IPS-15b (cell line): ENCODE results near the gene ZDHHC1.

Experiments used
- H3K27me3 ChIP-seq: one replicate; pipeline ENCODE4 v1.6.1; 2013; ENCODE audit warnings: low read length; ENCODE audit not compliant: control insufficient read depth, insufficient read depth
- H3K36me3 ChIP-seq: one replicate; pipeline ENCODE4 v1.6.1; 2013; ENCODE audit warnings: low read length; ENCODE audit not compliant: control insufficient read depth, insufficient read depth
- H3K4me1 ChIP-seq: one replicate; pipeline ENCODE4 v1.6.1; 2013; ENCODE audit warnings: mild to moderate bottlenecking, low read length; ENCODE audit not compliant: control insufficient read depth, insufficient read depth
- H3K4me3 ChIP-seq: one replicate; pipeline ENCODE4 v1.5.1; 2013; ENCODE audit warnings: low read depth, low read length
- H3K9ac ChIP-seq: one replicate; pipeline ENCODE4 v1.6.1; 2013; ENCODE audit warnings: low read depth, mild to moderate bottlenecking, low read length
- H3K9me3 ChIP-seq: one replicate; pipeline ENCODE4 v1.6.1; 2013; ENCODE audit warnings: mild to moderate bottlenecking, low read length; ENCODE audit not compliant: control insufficient read depth, insufficient read depth

ZDHHC1 gene

DNA sequence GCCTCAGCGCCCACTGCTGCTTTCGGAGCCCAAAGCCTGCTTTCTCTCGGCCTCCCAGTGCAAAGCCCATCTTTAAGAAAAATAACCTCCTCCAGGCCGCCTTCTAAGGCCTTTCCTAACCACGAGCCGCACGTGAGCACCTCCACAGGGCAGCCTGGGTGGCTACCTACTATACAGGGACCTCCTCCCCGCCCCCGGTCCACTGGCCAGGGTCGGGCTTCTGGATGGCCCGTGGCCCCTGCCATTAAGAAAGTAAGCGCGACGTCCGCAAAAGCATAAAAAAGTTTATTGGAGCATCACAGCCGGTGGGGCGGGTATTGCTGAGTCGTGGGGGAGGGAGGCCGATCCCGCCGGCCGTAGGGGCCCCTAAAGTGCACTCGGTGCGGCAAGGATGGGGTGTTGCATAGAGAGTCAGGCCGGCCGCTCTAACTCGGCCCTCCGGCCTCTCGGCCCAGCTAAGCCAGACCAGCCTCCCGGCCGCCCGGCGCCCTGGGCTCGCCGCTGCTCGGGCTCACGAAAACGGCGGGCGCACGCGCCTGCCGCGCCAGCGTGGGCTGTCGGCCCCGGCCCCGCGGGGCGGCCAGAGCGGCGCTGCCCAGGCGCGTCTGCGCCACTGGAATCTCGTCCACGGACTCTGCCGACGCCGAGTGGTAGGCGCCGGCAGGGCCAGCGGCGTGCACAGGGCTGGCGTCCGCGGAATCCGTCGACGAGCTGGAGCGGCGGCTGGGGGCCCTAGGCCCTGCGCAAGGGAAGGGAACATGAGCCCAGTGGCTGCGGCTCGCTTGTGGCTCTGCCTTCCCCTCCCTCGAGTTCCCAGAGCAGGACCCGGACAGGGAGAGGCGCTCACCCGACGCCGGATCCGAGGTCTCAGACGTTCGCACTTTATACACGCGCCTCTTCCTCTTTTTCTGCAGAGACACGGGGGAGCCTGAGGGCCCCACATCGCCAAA lies 21.8 kb downstream of the ZDHHC1 start:
- Histone ChIP-seq H3K27me3 (peaks cover 45% of the 10 kb centered on the region), H3K4me3 (peak overlapping the region; percentile 59), H3K4me1 (peaks cover 12% of the 10 kb centered on the region)

DNA sequence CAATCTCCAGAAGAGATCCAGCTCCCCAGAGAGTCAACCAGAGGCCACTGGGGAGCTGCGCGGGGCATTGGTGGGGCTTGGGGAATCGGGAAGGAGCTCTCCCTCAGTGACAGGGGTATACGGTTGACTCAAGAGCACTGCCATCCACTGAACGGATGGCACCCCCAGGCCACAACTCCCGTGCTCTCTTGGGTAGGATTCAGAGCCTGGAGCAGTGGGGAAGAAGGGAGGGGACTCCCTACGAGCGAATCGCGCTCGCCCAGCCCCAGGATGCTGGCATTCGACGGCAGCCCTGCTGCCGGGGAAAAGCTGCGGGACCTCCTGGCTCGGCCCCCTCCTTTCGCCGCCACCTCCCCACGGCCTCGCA lies 22.5 kb downstream of the ZDHHC1 start:
- Histone ChIP-seq H3K9me3 (no peaks in the 10 kb centered on the region), H3K4me1 (peaks cover 12% of the 10 kb centered on the region), H3K27me3 (peaks cover 43% of the 10 kb centered on the region), H3K9ac (no peak overlapping the region), H3K4me3 (peak overlapping the region; percentile 59), H3K36me3 (no peaks in the 10 kb centered on the region)

More for the DNA sequence above, 21.8 kb downstream of the ZDHHC1 start:
- Histone ChIP-seq H3K36me3 (no peaks in the 10 kb centered on the region), H3K9ac (no peak overlapping the region), H3K9me3 (no peaks in the 10 kb centered on the region)

DNA sequence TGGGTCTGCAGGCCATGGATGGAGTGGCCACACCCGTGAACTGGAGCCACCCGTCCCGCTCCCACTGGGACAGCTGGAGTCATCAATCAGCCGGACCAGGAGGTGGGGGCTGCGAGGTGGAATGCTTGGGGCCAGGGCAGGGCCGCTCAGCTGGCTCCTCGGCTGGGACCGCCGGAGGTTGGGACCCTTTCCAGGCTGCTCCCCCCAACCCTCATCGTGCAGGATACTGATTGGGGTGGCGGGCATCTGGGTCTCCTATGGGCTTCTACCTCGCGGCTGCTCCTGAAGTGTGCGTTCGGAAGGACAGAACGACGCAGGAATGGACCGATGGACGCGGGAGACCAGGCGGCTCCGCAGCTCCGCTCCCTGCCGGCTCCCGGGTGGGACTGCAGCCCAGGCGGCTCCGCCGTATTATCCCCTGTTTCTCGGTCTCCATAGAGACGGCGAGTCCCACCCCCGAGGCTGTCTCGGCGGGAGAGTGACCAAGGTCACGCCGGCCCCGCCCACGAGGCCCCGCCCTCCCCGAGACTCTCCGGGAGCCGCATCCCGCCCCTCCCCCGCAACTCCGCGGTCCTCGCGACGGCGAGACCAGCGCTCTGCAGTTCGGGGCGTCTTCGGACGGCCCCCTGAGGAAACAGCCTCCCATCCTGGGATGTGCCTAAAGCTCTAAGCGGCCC lies 23.0 kb downstream of the ZDHHC1 start, which contains the start of gene TPPP3:
TSS of gene TPPP3 (minus strand) at position 388 of the 677 bp plus-strand sequence. CDS start 2,387 bp downstream, outside the sequence.
- Histone ChIP-seq H3K9ac (no peak within 1 kb of the TSS), H3K4me3 (peak within 1 kb of the TSS; percentile 59)

DNA sequence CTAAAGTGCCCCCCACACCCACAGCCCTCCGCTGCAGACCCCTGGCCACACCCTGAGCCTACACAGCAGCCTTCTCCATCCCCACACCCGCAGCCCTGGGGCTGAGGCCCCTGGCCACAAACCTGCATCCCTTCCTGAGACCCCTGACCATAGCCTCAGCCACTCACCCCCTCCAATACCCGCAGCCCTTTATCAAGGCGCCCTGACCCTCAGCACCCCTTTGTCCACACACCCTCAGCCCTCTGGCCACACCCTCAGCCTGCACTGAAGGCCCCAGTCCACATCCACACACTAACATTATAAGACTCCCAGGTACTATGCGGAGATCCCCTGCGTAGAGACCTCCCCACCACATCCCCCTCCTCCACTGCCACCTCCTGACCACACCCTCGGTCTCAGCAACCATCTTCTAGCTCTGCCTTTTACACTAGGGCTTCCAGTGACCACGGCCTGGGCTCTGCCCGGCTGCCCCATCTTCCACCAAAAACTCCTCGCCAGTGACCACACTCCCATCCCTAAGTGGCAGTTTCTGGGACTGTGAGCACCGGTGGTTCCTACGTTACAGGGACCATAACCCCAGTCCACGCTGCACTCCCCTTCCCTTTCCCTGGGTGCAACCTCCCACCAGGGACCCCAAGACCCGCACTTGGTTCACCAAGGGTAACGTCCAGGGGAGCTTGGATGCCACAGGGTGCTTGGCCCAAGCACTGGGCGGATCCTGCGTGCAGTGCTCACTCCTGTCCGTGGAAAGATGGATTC lies 23.8 kb downstream of the ZDHHC1 start:
- Histone ChIP-seq H3K4me3 (peak overlapping the region; percentile 59), H3K4me1 (peaks cover 12% of the 10 kb centered on the region), H3K36me3 (no peaks in the 10 kb centered on the region), H3K9ac (no peak overlapping the region), H3K27me3 (peaks cover 37% of the 10 kb centered on the region), H3K9me3 (no peaks in the 10 kb centered on the region)

More for the DNA sequence above, 23.0 kb downstream of the ZDHHC1 start, which contains the start of gene TPPP3:
- Histone ChIP-seq H3K9me3 (no peaks in the 10 kb centered on the region), H3K27me3 (peaks cover 38% of the 10 kb centered on the region), H3K36me3 (no peaks in the 10 kb centered on the region), H3K4me1 (peaks cover 12% of the 10 kb centered on the region)

DNA sequence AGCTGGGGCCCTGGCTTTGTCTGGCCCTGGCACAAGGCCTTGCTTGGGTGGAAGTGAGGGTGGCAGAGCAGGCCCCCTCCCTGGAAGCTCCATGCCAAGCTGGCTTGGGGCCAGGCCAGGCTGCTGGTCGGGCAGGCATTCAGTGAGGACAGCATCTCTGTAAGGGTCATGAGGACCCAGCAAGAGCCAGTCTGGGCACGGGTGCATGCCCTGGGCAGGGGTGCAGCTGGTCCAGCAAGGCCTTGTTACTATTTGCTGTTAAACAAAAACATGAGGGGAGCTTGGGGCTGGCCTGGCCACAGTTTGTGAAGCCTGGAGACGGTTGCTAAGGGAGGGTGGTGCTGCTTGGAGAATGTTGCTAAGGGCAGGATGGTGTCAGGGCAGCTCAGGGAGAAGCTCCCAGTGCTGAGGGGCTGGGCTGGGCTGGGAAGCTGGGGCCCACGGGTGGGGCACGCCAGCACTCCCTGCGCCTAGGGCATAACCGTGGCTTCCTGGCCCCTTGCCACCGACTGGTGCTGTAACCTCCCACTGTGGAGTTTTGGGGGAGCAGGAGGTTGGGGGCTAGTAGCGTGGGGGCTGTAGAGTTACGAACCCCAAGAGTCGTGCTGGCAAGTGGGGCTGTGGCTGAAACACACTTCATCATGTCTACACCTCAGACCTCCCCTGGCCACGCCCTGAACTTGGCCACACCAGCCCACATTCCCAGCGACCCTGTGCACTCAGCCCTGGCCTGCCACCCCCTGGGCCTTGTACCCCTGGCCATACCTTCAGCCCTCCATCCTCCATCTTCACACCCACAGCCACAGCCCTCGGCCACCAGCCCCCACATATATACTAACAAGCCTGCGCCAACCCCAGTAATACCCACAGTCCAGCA lies 24.6 kb downstream of the ZDHHC1 start:
- Histone ChIP-seq H3K36me3 (no peaks in the 10 kb centered on the region), H3K4me3 (no peak overlapping the region), H3K9ac (no peak overlapping the region), H3K9me3 (no peaks in the 10 kb centered on the region), H3K27me3 (peaks cover 37% of the 10 kb centered on the region), H3K4me1 (peaks cover 11% of the 10 kb centered on the region)

DNA sequence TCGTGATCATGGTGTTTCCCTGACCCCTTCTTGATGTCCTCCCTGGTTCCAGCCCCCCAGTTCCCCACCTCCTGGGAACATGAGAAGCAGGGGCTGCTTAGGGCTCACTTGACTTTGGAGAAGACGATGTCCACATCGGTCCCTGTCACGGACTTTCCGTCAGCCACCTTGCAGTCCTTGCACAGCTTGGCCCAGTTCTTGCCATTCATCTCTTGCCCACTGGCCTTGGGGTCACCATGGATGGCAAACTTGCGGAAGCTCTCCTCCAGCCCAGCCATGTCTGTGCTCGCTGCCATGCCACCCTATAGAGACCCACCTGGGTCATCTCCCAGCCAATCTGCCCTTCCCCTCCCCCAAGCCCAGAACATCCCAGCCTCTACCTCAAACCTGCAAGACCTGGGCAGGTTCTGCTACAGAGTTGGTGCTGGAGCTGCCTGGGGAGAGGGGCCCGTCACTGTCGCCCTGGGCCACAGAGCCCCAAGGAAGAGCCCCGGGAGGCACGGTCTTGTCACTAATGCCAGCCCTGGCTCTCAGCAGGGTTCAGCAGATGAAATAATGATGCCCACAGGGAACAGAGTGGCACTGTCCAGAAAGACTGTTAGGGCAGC lies 25.4 kb downstream of the ZDHHC1 start:
- no peaks in the 10 kb centered on the region for H3K9me3 ChIP-seq
- H3K9ac ChIP-seq = no peak overlapping the region
- H3K27me3 ChIP-seq = peaks cover 36% of the 10 kb centered on the region
- H3K36me3 ChIP-seq = no peaks in the 10 kb centered on the region
- H3K4me1 ChIP-seq = peaks cover 11% of the 10 kb centered on the region
- H3K4me3 ChIP-seq = no peak overlapping the region

DNA sequence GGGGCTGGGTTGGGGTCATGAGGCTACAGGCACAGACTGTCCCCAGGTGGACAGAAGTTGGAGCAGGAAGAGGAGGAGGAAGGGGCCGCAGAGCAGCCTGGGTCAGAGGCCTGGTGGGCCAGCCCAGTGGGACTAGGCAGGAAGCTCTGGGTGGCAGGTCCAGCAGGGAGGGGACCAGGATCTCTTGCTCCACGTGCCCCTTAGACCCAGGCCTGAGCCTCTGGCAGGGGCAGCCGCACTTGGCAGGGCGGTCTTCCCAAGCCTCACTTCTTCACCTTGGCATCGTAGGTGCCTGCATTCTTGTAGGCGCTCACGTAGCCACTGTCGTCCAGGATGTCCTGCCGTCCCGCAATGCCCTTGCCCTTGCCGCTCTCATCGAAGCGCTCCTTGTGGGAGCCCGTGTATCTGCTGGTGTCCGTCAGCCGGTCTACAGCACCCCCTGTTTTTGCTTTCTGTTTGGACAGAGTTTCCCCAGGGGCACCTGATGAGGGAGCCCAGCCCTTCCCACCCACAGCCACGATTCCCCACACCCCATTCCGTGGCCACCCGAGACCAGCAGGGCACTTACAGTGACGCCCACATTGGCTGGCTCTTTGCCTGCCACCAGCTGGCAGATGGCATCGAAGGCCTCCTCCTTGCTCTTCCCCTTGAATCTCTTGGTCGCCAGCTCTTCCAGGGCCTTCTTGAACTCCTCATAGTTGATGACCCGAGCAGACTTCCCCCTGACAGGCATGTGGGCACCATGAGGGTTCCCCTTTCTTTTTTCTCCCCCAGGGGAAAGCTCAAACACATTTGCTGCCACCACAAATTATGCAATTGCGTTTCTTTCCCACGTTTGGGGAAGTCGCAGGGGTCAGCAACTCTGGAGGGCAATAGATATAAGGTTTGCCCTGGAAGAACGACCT lies 26.1 kb downstream of the ZDHHC1 start:
- H3K4me3 ChIP-seq = no peak overlapping the region
- H3K9ac ChIP-seq = no peak overlapping the region
- H3K4me1 ChIP-seq = peaks cover 6% of the 10 kb centered on the region
- H3K36me3 ChIP-seq = no peaks in the 10 kb centered on the region
- peaks cover 28% of the 10 kb centered on the region for H3K27me3 ChIP-seq
- H3K9me3 ChIP-seq = no peaks in the 10 kb centered on the region

DNA sequence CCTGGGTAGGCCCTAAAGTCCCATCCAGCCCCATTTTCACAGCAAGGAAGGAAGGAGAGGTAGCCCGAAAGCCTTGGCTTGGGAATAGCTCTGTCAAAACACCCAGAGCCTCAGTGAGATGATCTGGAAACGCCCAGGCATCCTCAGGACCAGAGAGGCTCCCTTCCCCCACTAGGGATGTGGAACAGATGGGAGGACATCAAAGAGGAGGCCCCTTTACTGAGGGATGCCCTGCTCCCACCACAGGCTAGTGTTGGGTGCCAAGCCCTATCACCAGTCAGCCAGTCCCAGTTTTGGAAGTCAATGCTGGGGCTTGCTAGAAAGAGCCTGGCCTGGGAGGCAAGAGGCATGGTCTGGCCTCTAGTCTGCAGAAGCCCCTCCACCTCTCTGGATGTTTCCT lies 27.7 kb downstream of the ZDHHC1 start:
- peaks cover 6% of the 10 kb centered on the region for H3K4me1 ChIP-seq
- H3K9me3 ChIP-seq = no peaks in the 10 kb centered on the region
- H3K9ac ChIP-seq = no peak overlapping the region
- H3K36me3 ChIP-seq = no peaks in the 10 kb centered on the region
- peaks cover 12% of the 10 kb centered on the region for H3K27me3 ChIP-seq
- H3K4me3 ChIP-seq = no peak overlapping the region

DNA sequence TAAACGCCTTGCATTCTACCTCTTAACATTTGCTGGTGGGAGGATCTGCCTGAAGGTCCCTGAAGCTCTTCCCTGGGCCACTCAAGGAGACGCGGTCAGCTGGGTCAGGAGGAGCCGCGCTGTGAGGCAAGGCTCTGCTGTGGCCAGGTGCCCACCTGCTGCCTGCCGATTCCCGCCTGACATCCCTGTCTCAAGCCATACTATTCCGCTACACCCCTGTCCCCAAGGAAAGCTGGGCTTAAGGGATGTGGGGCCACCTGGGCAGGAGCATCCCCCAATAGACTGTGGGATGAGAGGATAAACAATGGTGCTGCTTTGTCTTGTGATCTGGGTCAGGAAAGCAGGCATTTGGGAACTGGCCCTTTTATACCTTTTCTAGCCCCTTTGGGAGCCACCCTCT lies 28.1 kb downstream of the ZDHHC1 start:
- H3K9me3 ChIP-seq = no peaks in the 10 kb centered on the region
- H3K36me3 ChIP-seq = no peaks in the 10 kb centered on the region

More for the DNA sequence above, 28.1 kb downstream of the ZDHHC1 start:
- peaks cover 10% of the 10 kb centered on the region for H3K27me3 ChIP-seq
- peaks cover 6% of the 10 kb centered on the region for H3K4me1 ChIP-seq
- H3K4me3 ChIP-seq = no peak overlapping the region
- no peak overlapping the region for H3K9ac ChIP-seq
